HG03108 (cell line): ENCODE measurements around the gene SLC25A43.
"Not testable (repeated sequence)": the region's sequence is repeated elsewhere in the genome, so short reads cannot be mapped to it uniquely, and the experiment has no call there.

Experiments
- ATAC-seq: cut with Tn5 transposase; IDR thresholded peaks from one replicate; pipeline ENCODE4 v1.9.1; 2021; ENCODE audit warnings: moderate library complexity; ENCODE audit not compliant: unreplicated experiment

The SLC25A43 gene

GRCh38 chrX:119467842-119468550 lies 68.9 kb downstream of the SLC25A43 start, which contains the start of gene SLC25A5:
TSS of gene SLC25A5 (plus strand) at chrX:119468444. CDS start at chrX:119468516, 72 bp downstream.
- ATAC-seq = peak; percentile 79

GRCh38 chrX:119468551-119469312 lies 69.6 kb downstream of the SLC25A43 start:
- ATAC-seq = peak; percentile 70

GRCh38 chrX:119469313-119469635 lies 70.1 kb downstream of the SLC25A43 start:
- ATAC-seq = no peak

GRCh38 chrX:119474615-119475388 lies 75.7 kb downstream of the SLC25A43 start:
- ATAC-seq = no peak

DNA sequence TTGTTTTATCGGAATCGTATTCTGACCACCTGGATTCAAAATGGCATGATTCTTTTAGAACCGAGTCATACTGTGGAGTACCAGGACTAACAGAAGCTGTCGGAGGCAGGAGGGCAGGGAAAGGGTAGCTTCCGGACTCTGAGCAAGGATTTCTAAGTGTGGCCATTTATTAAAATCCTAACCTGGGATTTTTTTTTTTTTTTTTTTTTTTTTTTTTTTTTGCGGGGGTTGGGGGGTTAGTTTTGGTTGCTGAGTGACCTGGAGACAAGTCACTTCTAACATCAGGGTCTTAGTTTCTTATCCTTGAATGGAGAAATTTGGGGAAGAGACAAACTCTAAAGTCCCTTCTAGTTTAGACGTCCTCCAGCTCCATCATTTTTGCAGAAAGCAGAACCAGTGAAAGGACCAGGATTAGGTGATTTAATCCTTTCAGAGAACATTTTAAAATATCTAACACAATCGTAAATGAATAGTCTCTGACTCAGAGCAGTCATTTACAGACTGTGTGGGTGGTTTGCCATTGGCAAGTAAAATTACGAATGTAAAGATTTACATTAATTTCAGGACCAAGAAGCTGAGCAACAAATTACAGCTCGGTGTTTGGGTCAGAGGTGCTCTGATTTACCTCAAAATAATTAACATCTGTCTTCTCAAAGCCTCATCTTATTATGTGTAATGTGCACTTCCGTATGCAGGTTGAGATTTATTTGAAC lies 76.4 kb downstream of the SLC25A43 start:
- no peak for ATAC-seq

- ATAC-seq = no peak
Measured at GRCh38 chrX:119477812-119478232, 78.7 kb downstream of the SLC25A43 start.

DNA sequence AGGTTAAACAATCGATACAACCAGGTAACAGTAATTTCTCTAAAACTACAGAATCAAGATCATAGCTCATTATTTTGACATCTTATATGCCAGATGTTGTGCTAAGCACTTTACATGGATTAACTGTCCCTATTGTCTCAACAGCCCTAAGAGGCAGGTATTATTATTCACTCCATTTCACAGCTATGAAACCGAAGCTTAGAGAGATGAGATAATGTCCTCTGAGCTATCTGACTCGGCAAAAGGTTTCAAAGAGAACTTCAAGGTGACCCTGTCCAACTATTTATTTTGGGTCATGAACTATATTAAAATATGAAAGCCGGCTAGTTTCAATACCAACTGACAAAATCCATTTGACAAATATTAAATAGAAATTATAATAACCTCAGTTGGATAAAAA lies 79.4 kb downstream of the SLC25A43 start:
- no peak for ATAC-seq

DNA sequence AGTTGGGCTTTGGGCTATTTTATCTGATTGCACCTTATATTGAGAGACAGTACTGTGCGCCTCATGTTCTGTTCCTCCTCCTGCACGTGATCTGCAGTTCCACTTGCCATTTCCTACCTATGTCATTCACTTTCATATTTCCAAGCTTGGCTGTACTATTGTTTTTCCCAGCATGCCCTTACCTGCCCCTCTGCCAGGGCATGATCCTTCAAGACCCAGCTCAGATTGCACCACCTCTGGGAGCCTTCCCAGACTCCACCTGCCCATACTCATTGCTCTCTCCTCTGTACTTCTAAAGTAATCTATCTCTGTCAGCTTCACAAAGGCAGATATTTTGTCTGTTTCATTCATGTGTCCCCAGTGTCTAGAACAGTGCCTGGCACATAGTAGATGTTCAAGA lies 80.7 kb downstream of the SLC25A43 start:
- ATAC-seq = no peak

DNA sequence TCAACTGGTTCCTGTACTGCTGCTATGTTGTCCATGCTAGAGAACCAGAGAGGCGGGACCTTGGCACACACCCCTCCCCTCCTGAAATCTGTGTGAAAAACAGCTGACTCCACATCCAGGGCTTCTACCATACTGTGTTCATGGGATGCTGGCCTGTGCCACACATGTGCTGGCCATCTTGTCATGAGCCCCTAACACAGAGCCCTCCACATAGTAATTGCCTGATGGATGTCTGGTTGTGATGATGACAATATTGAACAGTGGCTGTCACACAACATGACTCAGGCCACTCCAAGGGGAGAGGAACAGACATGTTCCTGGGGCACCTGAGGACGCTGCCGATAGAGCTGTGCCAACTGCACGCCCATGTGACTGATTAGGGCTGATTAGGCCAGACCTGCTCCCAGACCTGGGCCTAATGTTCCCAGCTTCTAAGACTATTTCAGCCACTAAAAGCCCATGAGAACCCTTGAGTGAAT lies 82.2 kb downstream of the SLC25A43 start:
- no peak for ATAC-seq

GRCh38 chrX:119482041-119482440 lies 82.9 kb downstream of the SLC25A43 start:
- no peak for ATAC-seq

GRCh38 chrX:119482481-119483480 lies 83.6 kb downstream of the SLC25A43 start:
- peak; percentile 76 for ATAC-seq

DNA sequence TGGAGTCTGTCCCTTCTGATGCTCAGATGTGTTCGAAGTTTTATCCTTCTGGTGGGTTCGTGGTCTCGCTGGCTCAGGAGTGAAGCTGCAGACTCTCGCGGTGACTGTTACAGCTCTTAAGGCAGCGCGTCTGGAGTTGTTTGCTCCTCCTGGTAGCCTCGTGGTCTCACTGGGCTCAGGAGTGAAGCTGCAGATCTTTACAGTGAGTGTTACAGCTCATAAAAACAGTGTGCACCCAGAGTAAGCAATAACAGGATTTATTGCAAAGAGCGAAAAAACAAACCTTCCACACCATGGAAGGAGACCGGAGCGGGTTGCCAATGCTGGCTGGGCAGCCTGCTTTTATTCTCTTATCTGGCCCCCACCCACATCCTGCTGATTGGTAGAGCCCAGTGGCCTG lies 87.6 kb downstream of the SLC25A43 start:
- no peak for ATAC-seq

- not testable (repeated sequence) for ATAC-seq
Measured at GRCh38 chrX:119487766-119488165, 88.6 kb downstream of the SLC25A43 start.

- no peak for ATAC-seq
Measured at GRCh38 chrX:119488749-119489148, 89.6 kb downstream of the SLC25A43 start.

- no peak for ATAC-seq
Measured at GRCh38 chrX:119489212-119490074, 90.3 kb downstream of the SLC25A43 start.

DNA sequence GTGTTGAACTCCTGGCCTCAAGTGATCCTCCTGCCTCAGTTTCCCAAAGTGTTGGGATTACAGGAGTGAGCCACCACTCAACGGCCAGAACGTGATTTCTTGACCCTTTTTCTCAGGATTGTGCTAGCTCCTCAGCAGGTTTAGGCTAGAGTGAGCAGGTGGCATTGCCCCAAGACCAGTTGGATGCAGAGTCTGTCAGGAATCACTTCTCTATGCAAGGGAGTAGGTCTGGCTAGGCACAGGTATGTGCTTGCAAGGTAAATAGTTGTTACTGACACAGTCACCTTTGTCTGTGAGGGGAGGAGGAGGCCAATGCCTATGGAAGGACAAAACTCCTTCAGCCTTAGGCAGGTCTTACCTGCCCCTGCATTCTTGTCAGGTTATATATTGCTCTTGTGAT lies 93.3 kb downstream of the SLC25A43 start:
- ATAC-seq = no peak

GRCh38 chrX:119493851-119494495 lies 94.8 kb downstream of the SLC25A43 start:
- not testable (repeated sequence) for ATAC-seq
